NCI-H526 (cell line): ENCODE measurements around the gene LPO.

Experiments
- DNase-seq, 2 experiments: peaks; one replicate each; lab custom pipeline; 2025; lab: John Stamatoyannopoulos, UW

Gene LPO

GRCh38 chr17:58262149-58262548, 23.8 kb downstream of the LPO start:
- no peak for DNase-seq

- DNase-seq = no peak
Observed at GRCh38 chr17:58263773-58264172, 25.4 kb downstream of the LPO start.

GRCh38 chr17:58264407-58265103, 26.2 kb downstream of the LPO start:
- DNase-seq = no peak

- no peak for DNase-seq
Observed at GRCh38 chr17:58265271-58265670, 26.9 kb downstream of the LPO start.

GRCh38 chr17:58265902-58266875, 27.8 kb downstream of the LPO start:
- no peak for DNase-seq

- DNase-seq = no peak
Observed at GRCh38 chr17:58267347-58268324, 29.3 kb downstream of the LPO start.

GRCh38 chr17:58268326-58268725, 29.9 kb downstream of the LPO start:
- no peak for DNase-seq

- DNase-seq = no peak
Observed at GRCh38 chr17:58268774-58269556, 30.6 kb downstream of the LPO start.

- DNase-seq = no peak
Observed at GRCh38 chr17:58269557-58270291, 31.3 kb downstream of the LPO start.

GRCh38 chr17:58270476-58271215, 32.3 kb downstream of the LPO start:
- peak in 1 of 2 experiments; percentile 37 for DNase-seq

- no peak for DNase-seq
Observed at GRCh38 chr17:58271216-58271931, 33.0 kb downstream of the LPO start.

- no peak for DNase-seq
Observed at GRCh38 chr17:58272367-58273280, 34.2 kb downstream of the LPO start.

- DNase-seq = no peak
Observed at GRCh38 chr17:58273453-58274104, 35.2 kb downstream of the LPO start.

GRCh38 chr17:58275417-58275816, 37.0 kb downstream of the LPO start:
- DNase-seq = no peak

GRCh38 chr17:58276423-58276822, 38.0 kb downstream of the LPO start:
- DNase-seq = no peak

GRCh38 chr17:58277107-58277801, 38.9 kb downstream of the LPO start:
- peak in 1 of 2 experiments; percentile 47 for DNase-seq
